HEK293 (cell line): ENCODE data around the gene MASP1.

ENCODE experiments used
- ZFP37 ChIP-seq: fragments of 450-650 bp; formaldehyde crosslinking; IDR thresholded peaks from 2 replicates; pipeline ENCODE4 v1.5.1; 2016; ENCODE audit warnings: missing biosample characterization, missing genetic modification characterization
- ZNF248 ChIP-seq: fragments of 450-650 bp; formaldehyde crosslinking; IDR thresholded peaks from 2 replicates; pipeline ENCODE4 v1.5.1; 2017; ENCODE audit warnings: missing biosample characterization, missing genetic modification characterization
- ZNF266 ChIP-seq: fragments of 450-650 bp; formaldehyde crosslinking; IDR thresholded peaks from 2 replicates; pipeline ENCODE4 v1.5.1; 2016; ENCODE audit warnings: missing biosample characterization, missing genetic modification characterization, low read depth
- ZNF544 ChIP-seq: fragments of 450-650 bp; formaldehyde crosslinking; IDR thresholded peaks from 2 replicates; pipeline ENCODE4 v1.5.0; 2017; ENCODE audit warnings: missing biosample characterization, missing genetic modification characterization
- ZNF558 ChIP-seq: fragments of 450-650 bp; formaldehyde crosslinking; IDR thresholded peaks from 2 replicates; pipeline ENCODE4 v1.5.1; 2016; ENCODE audit warnings: missing biosample characterization, missing genetic modification characterization
- TF ChIP-seq, protein P1 (sequence below): fragments of 450-650 bp; formaldehyde crosslinking; IDR thresholded peaks from 2 replicates; pipeline ENCODE4 v1.5.1; 2016; ENCODE audit warnings: missing biosample characterization, missing genetic modification characterization
- TF ChIP-seq, protein P2 (sequence below): fragments of 450-650 bp; formaldehyde crosslinking; IDR thresholded peaks from 2 replicates; pipeline ENCODE4 v1.5.1; 2016; ENCODE audit warnings: missing biosample characterization, missing genetic modification characterization, low read depth

- TF ChIP-seq, protein P1, sequence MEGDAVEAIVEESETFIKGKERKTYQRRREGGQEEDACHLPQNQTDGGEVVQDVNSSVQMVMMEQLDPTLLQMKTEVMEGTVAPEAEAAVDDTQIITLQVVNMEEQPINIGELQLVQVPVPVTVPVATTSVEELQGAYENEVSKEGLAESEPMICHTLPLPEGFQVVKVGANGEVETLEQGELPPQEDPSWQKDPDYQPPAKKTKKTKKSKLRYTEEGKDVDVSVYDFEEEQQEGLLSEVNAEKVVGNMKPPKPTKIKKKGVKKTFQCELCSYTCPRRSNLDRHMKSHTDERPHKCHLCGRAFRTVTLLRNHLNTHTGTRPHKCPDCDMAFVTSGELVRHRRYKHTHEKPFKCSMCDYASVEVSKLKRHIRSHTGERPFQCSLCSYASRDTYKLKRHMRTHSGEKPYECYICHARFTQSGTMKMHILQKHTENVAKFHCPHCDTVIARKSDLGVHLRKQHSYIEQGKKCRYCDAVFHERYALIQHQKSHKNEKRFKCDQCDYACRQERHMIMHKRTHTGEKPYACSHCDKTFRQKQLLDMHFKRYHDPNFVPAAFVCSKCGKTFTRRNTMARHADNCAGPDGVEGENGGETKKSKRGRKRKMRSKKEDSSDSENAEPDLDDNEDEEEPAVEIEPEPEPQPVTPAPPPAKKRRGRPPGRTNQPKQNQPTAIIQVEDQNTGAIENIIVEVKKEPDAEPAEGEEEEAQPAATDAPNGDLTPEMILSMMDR (tag by site-specific recombination) = no peak
- TF ChIP-seq, protein P2, sequence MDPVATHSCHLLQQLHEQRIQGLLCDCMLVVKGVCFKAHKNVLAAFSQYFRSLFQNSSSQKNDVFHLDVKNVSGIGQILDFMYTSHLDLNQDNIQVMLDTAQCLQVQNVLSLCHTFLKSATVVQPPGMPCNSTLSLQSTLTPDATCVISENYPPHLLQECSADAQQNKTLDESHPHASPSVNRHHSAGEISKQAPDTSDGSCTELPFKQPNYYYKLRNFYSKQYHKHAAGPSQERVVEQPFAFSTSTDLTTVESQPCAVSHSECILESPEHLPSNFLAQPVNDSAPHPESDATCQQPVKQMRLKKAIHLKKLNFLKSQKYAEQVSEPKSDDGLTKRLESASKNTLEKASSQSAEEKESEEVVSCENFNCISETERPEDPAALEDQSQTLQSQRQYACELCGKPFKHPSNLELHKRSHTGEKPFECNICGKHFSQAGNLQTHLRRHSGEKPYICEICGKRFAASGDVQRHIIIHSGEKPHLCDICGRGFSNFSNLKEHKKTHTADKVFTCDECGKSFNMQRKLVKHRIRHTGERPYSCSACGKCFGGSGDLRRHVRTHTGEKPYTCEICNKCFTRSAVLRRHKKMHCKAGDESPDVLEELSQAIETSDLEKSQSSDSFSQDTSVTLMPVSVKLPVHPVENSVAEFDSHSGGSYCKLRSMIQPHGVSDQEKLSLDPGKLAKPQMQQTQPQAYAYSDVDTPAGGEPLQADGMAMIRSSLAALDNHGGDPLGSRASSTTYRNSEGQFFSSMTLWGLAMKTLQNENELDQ (tag by site-specific recombination) = no peak
- TF ChIP-seq ZFP37 (no peak), ZNF558 (tag by site-specific recombination) (no peak), ZNF544 (no peak), ZNF248 (tag by site-specific recombination) (no peak), ZNF266 (no peak)
Observed at GRCh38 chr3:187212705-187213104, 78.8 kb downstream of the MASP1 start.
